ENCODE data around the gene KCNMA1. TPM values are rescaled to one million over a fixed set of nuclear protein-coding genes. Genes with fewer than 3 reads are reported as not detected.

KCNMA1 gene
- total RNA-seq, 1 experiment from 2014 or later = 20.7 TPM

DNA sequence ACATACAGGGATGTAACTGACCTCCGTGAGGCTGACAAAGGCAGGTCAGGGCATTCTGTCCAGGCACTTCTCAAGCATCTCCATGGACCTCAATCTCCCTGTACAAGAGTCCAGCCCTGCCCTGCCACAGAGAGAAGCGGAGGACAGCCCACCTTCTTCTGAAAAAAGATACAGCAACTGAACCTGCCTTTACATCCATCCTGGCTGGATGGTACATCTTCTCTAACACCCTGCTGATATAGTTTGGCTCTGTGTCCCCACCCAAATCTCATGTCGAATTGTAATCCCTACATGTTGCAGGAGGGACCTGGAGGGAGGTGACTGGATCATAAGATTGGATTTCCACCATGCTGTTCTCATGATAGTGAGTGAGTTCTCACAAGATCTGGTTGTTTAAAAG lies 40.5 kb upstream of the KCNMA1 start:
- Histone ChIP-seq H3K9me3 (no peaks in the 10 kb centered on the region), H3K27me3 (replicated peaks; ENCODE audit: control insufficient read depth, insufficient read depth, low read length) (no peaks in the 10 kb centered on the region), H3K4me1 (no peaks in the 10 kb centered on the region), H3K36me3 (ENCODE audit: control insufficient read depth, insufficient read depth, low read length) (no peaks in the 10 kb centered on the region), H3K4me3 (ENCODE audit: low read depth, low read length) (no peak overlapping the region)
- Mint-ChIP-seq H3K36me3 (ENCODE audit: insufficient read depth, unreplicated experiment) (no peaks in the 10 kb centered on the region), H3K4me3 (ENCODE audit: unreplicated experiment) (no peak overlapping the region), H3K27me3 (ENCODE audit: insufficient read depth, unreplicated experiment) (no peaks in the 10 kb centered on the region), H3K9me3 (ENCODE audit: unreplicated experiment) (no peaks in the 10 kb centered on the region), H3K27ac (ENCODE audit: unreplicated experiment) (no peak overlapping the region), H3K4me1 (ENCODE audit: low read depth, unreplicated experiment) (no peaks in the 10 kb centered on the region)
- DNase-seq = no peak
- intact Hi-C loops (cut with micrococcal nuclease; ENCODE audit: unreplicated experiment) = no loop called here
- TF ChIP-seq, protein P1, sequence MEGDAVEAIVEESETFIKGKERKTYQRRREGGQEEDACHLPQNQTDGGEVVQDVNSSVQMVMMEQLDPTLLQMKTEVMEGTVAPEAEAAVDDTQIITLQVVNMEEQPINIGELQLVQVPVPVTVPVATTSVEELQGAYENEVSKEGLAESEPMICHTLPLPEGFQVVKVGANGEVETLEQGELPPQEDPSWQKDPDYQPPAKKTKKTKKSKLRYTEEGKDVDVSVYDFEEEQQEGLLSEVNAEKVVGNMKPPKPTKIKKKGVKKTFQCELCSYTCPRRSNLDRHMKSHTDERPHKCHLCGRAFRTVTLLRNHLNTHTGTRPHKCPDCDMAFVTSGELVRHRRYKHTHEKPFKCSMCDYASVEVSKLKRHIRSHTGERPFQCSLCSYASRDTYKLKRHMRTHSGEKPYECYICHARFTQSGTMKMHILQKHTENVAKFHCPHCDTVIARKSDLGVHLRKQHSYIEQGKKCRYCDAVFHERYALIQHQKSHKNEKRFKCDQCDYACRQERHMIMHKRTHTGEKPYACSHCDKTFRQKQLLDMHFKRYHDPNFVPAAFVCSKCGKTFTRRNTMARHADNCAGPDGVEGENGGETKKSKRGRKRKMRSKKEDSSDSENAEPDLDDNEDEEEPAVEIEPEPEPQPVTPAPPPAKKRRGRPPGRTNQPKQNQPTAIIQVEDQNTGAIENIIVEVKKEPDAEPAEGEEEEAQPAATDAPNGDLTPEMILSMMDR (IDR thresholded peaks at IDR 0.05; ENCODE audit: insufficient read depth in 1 of 2, low read depth in 1 of 2, low read length in 1 of 2, severe bottlenecking in 1 of 2, unreplicated experiment in 1 of 2) = no peak
- ChIA-PET CTCF (no interaction called here), POLR2A (no interaction called here)
- BruUV-seq (replicated peaks) = no TSS peak

DNA sequence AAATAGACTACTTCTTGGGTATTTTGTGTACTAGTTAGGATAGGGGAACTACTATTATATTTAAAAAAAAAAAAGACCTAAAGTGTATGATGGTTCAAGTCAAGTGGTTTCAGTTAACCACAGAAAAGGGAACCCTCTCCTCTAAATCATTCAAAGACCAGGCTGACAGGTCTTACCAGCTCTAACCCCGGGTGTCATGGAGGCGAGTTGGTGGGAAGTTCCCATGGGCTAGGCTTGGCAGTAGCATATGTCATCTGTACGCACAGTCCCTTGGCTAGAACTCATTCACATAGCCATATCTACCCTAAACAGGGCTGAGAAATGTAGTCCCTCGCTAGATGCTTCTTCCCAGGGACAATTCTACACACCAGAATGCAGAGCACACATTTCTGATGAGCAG lies 37.7 kb upstream of the KCNMA1 start:
- ChIA-PET CTCF (no interaction called here), POLR2A (no interaction called here)
- Histone ChIP-seq H3K27me3 (replicated peaks; ENCODE audit: control insufficient read depth, insufficient read depth, low read length) (peaks cover 2% of the 10 kb centered on the region; the same call in 1 of the 2 replicates), H3K4me3 (ENCODE audit: low read depth, low read length) (no peak overlapping the region), H3K4me1 (no peaks in the 10 kb centered on the region), H3K9me3 (no peaks in the 10 kb centered on the region), H3K36me3 (ENCODE audit: control insufficient read depth, insufficient read depth, low read length) (no peaks in the 10 kb centered on the region)
- H3K4me1 Mint-ChIP-seq (ENCODE audit: low read depth, unreplicated experiment) = no peaks in the 10 kb centered on the region
- H3K36me3 Mint-ChIP-seq (ENCODE audit: insufficient read depth, unreplicated experiment) = no peaks in the 10 kb centered on the region
- TF ChIP-seq, protein P1 (IDR thresholded peaks at IDR 0.05; ENCODE audit: insufficient read depth in 1 of 2, low read depth in 1 of 2, low read length in 1 of 2, severe bottlenecking in 1 of 2, unreplicated experiment in 1 of 2) = no peak
- no peak overlapping the region for H3K4me3 Mint-ChIP-seq (ENCODE audit: unreplicated experiment)
- intact Hi-C loops (cut with micrococcal nuclease; ENCODE audit: unreplicated experiment) = no loop called here
- no peaks in the 10 kb centered on the region for H3K9me3 Mint-ChIP-seq (ENCODE audit: unreplicated experiment)
- no peak for DNase-seq
- peaks cover 2% of the 10 kb centered on the region for H3K27me3 Mint-ChIP-seq (ENCODE audit: insufficient read depth, unreplicated experiment)
- BruUV-seq (replicated peaks) = no TSS peak
- H3K27ac Mint-ChIP-seq (ENCODE audit: unreplicated experiment) = no peak overlapping the region

DNA sequence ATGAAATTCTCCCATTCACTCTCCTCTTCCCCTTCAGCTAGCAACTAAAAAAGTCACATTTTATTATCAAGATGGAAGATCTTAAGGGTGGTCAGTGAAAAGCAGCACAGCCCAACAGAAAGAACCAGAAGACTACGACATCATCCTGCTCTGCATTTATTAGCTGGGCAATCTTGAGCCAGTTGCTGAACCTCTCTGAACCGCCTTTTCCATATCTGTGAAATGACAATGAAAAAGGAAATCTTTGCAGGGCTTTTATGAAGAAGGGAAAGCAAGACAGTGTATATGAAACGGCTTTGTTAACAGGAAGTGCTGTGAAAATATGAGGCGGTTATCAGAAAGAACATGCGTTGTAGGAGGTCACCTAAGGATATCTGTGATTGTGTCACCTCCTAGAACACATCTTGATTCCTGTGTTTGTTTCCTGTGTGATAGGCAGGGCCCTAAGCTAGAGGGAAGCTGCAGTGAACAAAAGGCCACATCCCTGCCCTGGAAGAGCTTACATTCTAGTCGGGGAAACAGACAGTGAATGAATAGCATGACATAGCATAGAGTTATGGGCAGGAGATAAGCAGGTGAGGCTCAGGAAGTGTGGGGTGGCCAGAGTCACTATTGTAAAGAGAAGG lies 36.0 kb upstream of the KCNMA1 start:
- Mint-ChIP-seq H3K36me3 (ENCODE audit: insufficient read depth, unreplicated experiment) (no peaks in the 10 kb centered on the region), H3K4me3 (ENCODE audit: unreplicated experiment) (no peak overlapping the region), H3K27me3 (ENCODE audit: insufficient read depth, unreplicated experiment) (peaks cover 6% of the 10 kb centered on the region), H3K9me3 (ENCODE audit: unreplicated experiment) (no peaks in the 10 kb centered on the region), H3K27ac (ENCODE audit: unreplicated experiment) (no peak overlapping the region), H3K4me1 (ENCODE audit: low read depth, unreplicated experiment) (peaks cover 6% of the 10 kb centered on the region)
- BruUV-seq (replicated peaks) = no TSS peak
- Histone ChIP-seq H3K27me3 (replicated peaks; ENCODE audit: control insufficient read depth, insufficient read depth, low read length) (peaks cover 2% of the 10 kb centered on the region; the same call in 1 of the 2 replicates), H3K9me3 (no peaks in the 10 kb centered on the region), H3K36me3 (ENCODE audit: control insufficient read depth, insufficient read depth, low read length) (no peaks in the 10 kb centered on the region), H3K4me3 (ENCODE audit: low read depth, low read length) (no peak overlapping the region), H3K4me1 (no peaks in the 10 kb centered on the region)
- TF ChIP-seq, protein P1 (IDR thresholded peaks at IDR 0.05; ENCODE audit: insufficient read depth in 1 of 2, low read depth in 1 of 2, low read length in 1 of 2, severe bottlenecking in 1 of 2, unreplicated experiment in 1 of 2) = no peak
- CTCF ChIA-PET = no interaction called here
- DNase-seq = no peak
- intact Hi-C loops (cut with micrococcal nuclease; ENCODE audit: unreplicated experiment) = no loop called here
- POLR2A ChIA-PET = no interaction called here
